SK-N-SH treated with all-trans-retinoic acid at 6 μM for 48 hours (cell line): Measurements from ENCODE around the gene KAT6B.
A peak's percentile ranks its signal among the peaks of the same experiment; 100 is the strongest.

ENCODE experiments used
- ATAC-seq: fragments of 200-7000 bp; cut with Tn5 transposase; 3 replicates; pipeline ENCODE4 v1.9.1; 2020; ENCODE audit warnings: mild to moderate bottlenecking, moderate library complexity
- ARNTL ChIP-seq: fragments of 450-650 bp; formaldehyde crosslinking; IDR thresholded peaks from 2 replicates; pipeline ENCODE4 v1.5.0; 2020; ENCODE audit warnings: low read depth, mild to moderate bottlenecking, moderate library complexity, borderline replicate concordance
- BACH2 ChIP-seq: fragments of 250-450 bp; sonication (Bioruptor Pico); IDR thresholded peaks from 2 replicates; pipeline ENCODE4 v1.9.0; 2021; ENCODE audit warnings: mild to moderate bottlenecking, borderline replicate concordance
- CREB5 ChIP-seq: fragments of 250-450 bp; sonication (Bioruptor Pico); IDR thresholded peaks from 2 replicates; pipeline ENCODE4 v1.5.1; 2020; ENCODE audit warnings: low read depth, mild to moderate bottlenecking, moderate library complexity
- CSDC2 ChIP-seq: fragments of 250-450 bp; sonication (Bioruptor Pico); IDR thresholded peaks from 2 replicates; pipeline ENCODE4 v1.5.0; 2020; ENCODE audit warnings: mild to moderate bottlenecking, moderate library complexity
- CSRNP3 ChIP-seq: fragments of 250-450 bp; sonication (Bioruptor Pico); IDR thresholded peaks from 2 replicates; pipeline ENCODE4 v1.5.1; 2021; ENCODE audit warnings: mild to moderate bottlenecking, moderate library complexity
- ESRRG ChIP-seq: fragments of 250-450 bp; sonication (Bioruptor Pico); IDR thresholded peaks from 2 replicates; pipeline ENCODE4 v1.6.1; 2021; ENCODE audit warnings: mild to moderate bottlenecking
- GLIS3 ChIP-seq: fragments of 250-450 bp; sonication (Bioruptor Pico); IDR thresholded peaks from 2 replicates; pipeline ENCODE4 v1.5.0; 2020; ENCODE audit warnings: mild to moderate bottlenecking, moderate library complexity
- ISL1 ChIP-seq: fragments of 250-450 bp; sonication (Bioruptor Pico); IDR thresholded peaks from 2 replicates; pipeline ENCODE4 v2.1.2; 2022; ENCODE audit warnings: mild to moderate bottlenecking, moderate library complexity
- PATZ1 ChIP-seq: fragments of 250-450 bp; sonication (Bioruptor Pico); IDR thresholded peaks from 2 replicates; pipeline ENCODE4 v1.8.0; 2020; ENCODE audit warnings: mild to moderate bottlenecking, moderate library complexity, borderline replicate concordance
- POU6F1 ChIP-seq: fragments of 250-450 bp; sonication (Bioruptor Pico); IDR thresholded peaks from 2 replicates; pipeline ENCODE4 v1.8.0; 2021; ENCODE audit warnings: low read depth, mild to moderate bottlenecking, moderate library complexity, borderline replicate concordance
- PPARA ChIP-seq: fragments of 250-450 bp; sonication (Bioruptor Pico); IDR thresholded peaks from 2 replicates; pipeline ENCODE4 v1.5.0; 2020; ENCODE audit warnings: mild to moderate bottlenecking, borderline replicate concordance
- RARB ChIP-seq: fragments of 250-450 bp; sonication (Bioruptor Pico); IDR thresholded peaks from 2 replicates; pipeline ENCODE4 v1.8.0; 2021; ENCODE audit warnings: mild to moderate bottlenecking, moderate library complexity
- SNAI2 ChIP-seq: fragments of 250-450 bp; sonication (Bioruptor Pico); IDR thresholded peaks from 2 replicates; pipeline ENCODE4 v1.5.0; 2020; ENCODE audit warnings: mild to moderate bottlenecking, moderate library complexity
- TCF4 ChIP-seq: fragments of 250-450 bp; sonication (Bioruptor Pico); IDR thresholded peaks from 2 replicates; pipeline ENCODE4 v1.8.0; 2021; ENCODE audit warnings: mild to moderate bottlenecking, moderate library complexity, borderline replicate concordance
- TOX ChIP-seq: fragments of 250-450 bp; sonication (Bioruptor Pico); IDR thresholded peaks from 2 replicates; pipeline ENCODE4 v1.8.0; 2021; ENCODE audit warnings: mild to moderate bottlenecking, moderate library complexity, borderline replicate concordance
- TSHZ2 ChIP-seq: fragments of 250-450 bp; sonication (Bioruptor Pico); IDR thresholded peaks from 2 replicates; pipeline ENCODE4 v1.5.0; 2020; ENCODE audit warnings: mild to moderate bottlenecking, moderate library complexity
- ZC3H10 ChIP-seq: fragments of 250-450 bp; sonication (Bioruptor Pico); IDR thresholded peaks from 2 replicates; pipeline ENCODE4 v1.5.1; 2021; ENCODE audit warnings: mild to moderate bottlenecking, moderate library complexity
- ZFP3 ChIP-seq: fragments of 250-450 bp; sonication (Bioruptor Pico); IDR thresholded peaks from 2 replicates; pipeline ENCODE4 v1.5.0; 2020; ENCODE audit warnings: mild to moderate bottlenecking, moderate library complexity
- ZFP30 ChIP-seq: fragments of 450-650 bp; formaldehyde crosslinking; IDR thresholded peaks from 2 replicates; pipeline ENCODE4 v1.5.0; 2022; ENCODE audit warnings: mild to moderate bottlenecking, moderate library complexity
- ZNF565 ChIP-seq: fragments of 450-650 bp; formaldehyde crosslinking; conservative IDR thresholded peaks from 2 replicates; pipeline ENCODE4 v1.5.0; 2020; ENCODE audit warnings: low read depth, mild to moderate bottlenecking, moderate library complexity
- ZNF70 ChIP-seq: fragments of 450-650 bp; formaldehyde crosslinking; IDR thresholded peaks from 2 replicates; pipeline ENCODE4 v1.5.0; 2020; ENCODE audit warnings: mild to moderate bottlenecking, moderate library complexity
- ZNF8 ChIP-seq: fragments of 450-650 bp; formaldehyde crosslinking; IDR thresholded peaks from 2 replicates; pipeline ENCODE4 v1.5.0; 2020; ENCODE audit warnings: mild to moderate bottlenecking, moderate library complexity

Gene KAT6B

GRCh38 chr10:74888962-74889661 lies 62.7 kb downstream of the KAT6B start:
- ATAC-seq, result peak; percentile 84
- no peak for TF ChIP-seq RARB (CRISPR knock-in tag)
- TF ChIP-seq PATZ1 (CRISPR knock-in tag), result no peak
- TF ChIP-seq ZFP30 (CRISPR knock-in tag), result no peak
- TF ChIP-seq TSHZ2 (CRISPR knock-in tag), result no peak
- no peak for TF ChIP-seq ESRRG (CRISPR knock-in tag)
- TF ChIP-seq PPARA (CRISPR knock-in tag), result no peak
- no peak for TF ChIP-seq ZC3H10 (CRISPR knock-in tag)
- TF ChIP-seq ZNF8 (CRISPR knock-in tag), result no peak
- TF ChIP-seq SNAI2 (CRISPR knock-in tag), result no peak
- TF ChIP-seq ISL1 (CRISPR knock-in tag), result no peak
- no peak for TF ChIP-seq ARNTL
- TF ChIP-seq ZNF565 (CRISPR knock-in tag), result no peak
- TF ChIP-seq POU6F1 (CRISPR knock-in tag), result no peak
- no peak for TF ChIP-seq ZFP3 (CRISPR knock-in tag)
- TF ChIP-seq ZNF70 (CRISPR knock-in tag), result no peak
- no peak for TF ChIP-seq GLIS3 (CRISPR knock-in tag)
- TF ChIP-seq CSDC2, result no peak
- TF ChIP-seq BACH2 (CRISPR knock-in tag), result no peak
- no peak for TF ChIP-seq TCF4

GRCh38 chr10:74889662-74889998 lies 63.2 kb downstream of the KAT6B start:
- TF ChIP-seq PPARA (CRISPR knock-in tag) (no peak), GLIS3 (CRISPR knock-in tag) (no peak), SNAI2 (CRISPR knock-in tag) (no peak), CSRNP3 (CRISPR knock-in tag) (no peak), POU6F1 (CRISPR knock-in tag) (no peak), ZFP30 (CRISPR knock-in tag) (no peak), TOX (CRISPR knock-in tag) (no peak)
- ATAC-seq, result peak; percentile 27; the same call in 1 of the 3 replicates

GRCh38 chr10:74890460-74890859 lies 64.1 kb downstream of the KAT6B start:
- no peak for ATAC-seq
- no peak for TF ChIP-seq POU6F1 (CRISPR knock-in tag)
- no peak for TF ChIP-seq ESRRG (CRISPR knock-in tag)
- no peak for TF ChIP-seq TOX (CRISPR knock-in tag)
- TF ChIP-seq TSHZ2 (CRISPR knock-in tag), result no peak
- TF ChIP-seq SNAI2 (CRISPR knock-in tag), result no peak
- TF ChIP-seq PPARA (CRISPR knock-in tag), result no peak
- no peak for TF ChIP-seq ISL1 (CRISPR knock-in tag)
- no peak for TF ChIP-seq CREB5 (CRISPR knock-in tag)
